Measurements from ENCODE around the gene PRKG1.

Gene PRKG1

GRCh38 chr10:51928162-51928561 is 853.9 kb downstream of the PRKG1 start:
- H3K79me2 ChIP-seq (ENCODE audit: insufficient read depth, low read length) = no peaks in the 10 kb centered on the region
- TF ChIP-seq CTCF (IDR thresholded peaks at IDR 0.05; ENCODE audit: borderline replicate concordance, extremely low read depth, low read length, poor library complexity, severe bottlenecking) (no peak), EZH2 (IDR thresholded peaks at IDR 0.05; ENCODE audit: borderline replicate concordance, low read depth, low read length, severe bottlenecking) (no peak)
- DNase-seq (no peak), ATAC-seq (ENCODE audit: insufficient read depth, low read depth) (no peak)
- no peak overlapping the region for H3K4me2 ChIP-seq (ENCODE audit: insufficient read depth, low read length)
- H3K9me3 ChIP-seq (ENCODE audit: insufficient read depth, low read length, severe bottlenecking) = no peaks in the 10 kb centered on the region
- H4K20me1 ChIP-seq (ENCODE audit: insufficient read depth, low read length) = no peaks in the 10 kb centered on the region
- H3K4me3 ChIP-seq (ENCODE audit: low read depth in 1 of 2, low read length in 2 of 2) = no peak overlapping the region
- no peaks in the 10 kb centered on the region for H3K36me3 ChIP-seq (ENCODE audit: insufficient read depth, low read length)
- no peak overlapping the region for H3K9ac ChIP-seq (ENCODE audit: low read depth, low read length)
- H2AFZ ChIP-seq (ENCODE audit: low read depth, low read length) = no peak overlapping the region
- no peak overlapping the region for H3K27ac ChIP-seq (ENCODE audit: low read length)
- H3K4me1 ChIP-seq (ENCODE audit: insufficient read depth, low read length) = no peaks in the 10 kb centered on the region
- no peaks in the 10 kb centered on the region for H3K27me3 ChIP-seq (ENCODE audit: insufficient read depth, low read length, poor library complexity)

GRCh38 chr10:51932530-51932929 is 858.2 kb downstream of the PRKG1 start:
- Histone ChIP-seq H3K4me1 (ENCODE audit: insufficient read depth, low read length) (no peaks in the 10 kb centered on the region), H3K9ac (ENCODE audit: low read depth, low read length) (no peak overlapping the region), H3K4me2 (ENCODE audit: insufficient read depth, low read length) (no peak overlapping the region), H3K4me3 (ENCODE audit: low read depth in 1 of 2, low read length in 2 of 2) (no peak overlapping the region), H3K79me2 (ENCODE audit: insufficient read depth, low read length) (no peaks in the 10 kb centered on the region), H2AFZ (ENCODE audit: low read depth, low read length) (no peak overlapping the region), H3K27ac (ENCODE audit: low read length) (no peak overlapping the region), H3K36me3 (ENCODE audit: insufficient read depth, low read length) (no peaks in the 10 kb centered on the region), H3K9me3 (ENCODE audit: insufficient read depth, low read length, severe bottlenecking) (no peaks in the 10 kb centered on the region), H4K20me1 (ENCODE audit: insufficient read depth, low read length) (no peaks in the 10 kb centered on the region), H3K27me3 (ENCODE audit: insufficient read depth, low read length, poor library complexity) (no peaks in the 10 kb centered on the region)
- DNase-seq (no peak), ATAC-seq (ENCODE audit: insufficient read depth, low read depth) (no peak)
- TF ChIP-seq CTCF (IDR thresholded peaks at IDR 0.05; ENCODE audit: borderline replicate concordance, extremely low read depth, low read length, poor library complexity, severe bottlenecking) (no peak), EZH2 (IDR thresholded peaks at IDR 0.05; ENCODE audit: borderline replicate concordance, low read depth, low read length, severe bottlenecking) (no peak)

- H3K4me2 ChIP-seq (ENCODE audit: insufficient read depth, low read length) = no peak overlapping the region
- no peak overlapping the region for H3K9ac ChIP-seq (ENCODE audit: low read depth, low read length)
- ATAC-seq (ENCODE audit: insufficient read depth, low read depth) (no peak), DNase-seq (no peak)
- TF ChIP-seq EZH2 (IDR thresholded peaks at IDR 0.05; ENCODE audit: borderline replicate concordance, low read depth, low read length, severe bottlenecking) = no peak
- no peak for TF ChIP-seq CTCF (IDR thresholded peaks at IDR 0.05; ENCODE audit: borderline replicate concordance, extremely low read depth, low read length, poor library complexity, severe bottlenecking)
- H3K4me1 ChIP-seq (ENCODE audit: insufficient read depth, low read length) = no peaks in the 10 kb centered on the region
- no peak overlapping the region for H2AFZ ChIP-seq (ENCODE audit: low read depth, low read length)
- H3K4me3 ChIP-seq (ENCODE audit: low read depth in 1 of 2, low read length in 2 of 2) = no peak overlapping the region
- H3K79me2 ChIP-seq (ENCODE audit: insufficient read depth, low read length) = no peaks in the 10 kb centered on the region
- H3K9me3 ChIP-seq (ENCODE audit: insufficient read depth, low read length, severe bottlenecking) = no peaks in the 10 kb centered on the region
- no peak overlapping the region for H3K27ac ChIP-seq (ENCODE audit: low read length)
- H3K27me3 ChIP-seq (ENCODE audit: insufficient read depth, low read length, poor library complexity) = no peaks in the 10 kb centered on the region
- H3K36me3 ChIP-seq (ENCODE audit: insufficient read depth, low read length) = no peaks in the 10 kb centered on the region
- no peaks in the 10 kb centered on the region for H4K20me1 ChIP-seq (ENCODE audit: insufficient read depth, low read length)
Observed at GRCh38 chr10:51934373-51934772, 860.1 kb downstream of the PRKG1 start.

- H2AFZ ChIP-seq (ENCODE audit: low read depth, low read length) = no peak overlapping the region
- H3K36me3 ChIP-seq (ENCODE audit: insufficient read depth, low read length) = no peaks in the 10 kb centered on the region
- H3K9ac ChIP-seq (ENCODE audit: low read depth, low read length) = no peak overlapping the region
- no peaks in the 10 kb centered on the region for H4K20me1 ChIP-seq (ENCODE audit: insufficient read depth, low read length)
- no peak overlapping the region for H3K27ac ChIP-seq (ENCODE audit: low read length)
- no peak for TF ChIP-seq EZH2 (IDR thresholded peaks at IDR 0.05; ENCODE audit: borderline replicate concordance, low read depth, low read length, severe bottlenecking)
- TF ChIP-seq CTCF (IDR thresholded peaks at IDR 0.05; ENCODE audit: borderline replicate concordance, extremely low read depth, low read length, poor library complexity, severe bottlenecking) = no peak
- no peaks in the 10 kb centered on the region for H3K27me3 ChIP-seq (ENCODE audit: insufficient read depth, low read length, poor library complexity)
- ATAC-seq (ENCODE audit: insufficient read depth, low read depth) (no peak), DNase-seq (no peak)
- H3K4me1 ChIP-seq (ENCODE audit: insufficient read depth, low read length) = no peaks in the 10 kb centered on the region
- H3K4me3 ChIP-seq (ENCODE audit: low read depth in 1 of 2, low read length in 2 of 2) = no peak overlapping the region
- H3K79me2 ChIP-seq (ENCODE audit: insufficient read depth, low read length) = no peaks in the 10 kb centered on the region
- H3K9me3 ChIP-seq (ENCODE audit: insufficient read depth, low read length, severe bottlenecking) = no peaks in the 10 kb centered on the region
- H3K4me2 ChIP-seq (ENCODE audit: insufficient read depth, low read length) = no peak overlapping the region
Observed at GRCh38 chr10:51935341-51935740, 861.1 kb downstream of the PRKG1 start.
